ENCODE results near the gene MAMSTR.

- no peak for TF ChIP-seq POLR2A (IDR thresholded peaks at IDR 0.05; ENCODE audit: low read depth, low read length)
- TF ChIP-seq TAF1 (IDR thresholded peaks at IDR 0.05; ENCODE audit: borderline replicate concordance, low read depth, low read length), result no peak
- TF ChIP-seq POLR2AphosphoS5 (IDR thresholded peaks at IDR 0.05; ENCODE audit: low read depth, low read length), result no peak
These were observed 16.8 kb downstream of the MAMSTR start for GRCh38 chr19:48702701-48703100.
